ENCODE measurements around the gene CLASP1. TPM values are rescaled to one million over a fixed set of nuclear protein-coding genes. Genes with fewer than 3 reads are reported as not detected.

Gene CLASP1
- total RNA-seq, 4 donors from 2014 or later, result 43.0 to 53.9 (median 51.3) TPM

DNA sequence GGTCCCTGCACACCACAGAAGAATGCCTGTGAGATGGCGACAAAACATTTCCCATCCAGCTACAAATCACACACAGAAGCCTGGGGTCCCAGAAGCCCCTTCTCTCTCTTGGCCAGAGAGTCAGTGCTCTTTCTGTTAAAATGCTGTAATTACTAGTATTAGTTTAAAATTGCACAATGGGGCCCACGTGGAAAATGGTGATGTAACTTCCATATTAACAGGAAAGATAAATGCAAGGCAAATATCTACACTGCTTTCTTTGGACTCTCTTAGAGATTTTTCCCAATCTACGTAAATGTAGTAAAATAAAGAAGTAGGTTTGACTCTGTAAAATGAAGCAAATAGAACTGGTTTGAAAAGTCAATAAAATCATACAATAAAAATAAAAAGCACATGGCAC, 250.4 kb downstream of the CLASP1 start:
- Histone ChIP-seq H3K36me3 (peaks cover 0 to 39% (median 17%) of the 10 kb centered on the region in 4 donors), H3K27ac (no peak overlapping the region), H3K27me3 (no peaks in the 10 kb centered on the region), H3K4me1 (no peaks in the 10 kb centered on the region), H3K9me3 (no peaks in the 10 kb centered on the region), H3K4me3 (no peak overlapping the region)
- in situ Hi-C loops (cut with MboI; ENCODE audit: low pct_ligation_motif_present in 1 of 4, low pct_unique_long_range_greater_than_20kb in 1 of 4, low sequenced_read_pairs in 3 of 4), result loop anchor here in 3 of 4 donors (10.0 to 25.0 kb wide), 2 partner anchors 313 to 316 kb away; no protein-coding TSS in a partner anchor
- TF ChIP-seq, protein P1, sequence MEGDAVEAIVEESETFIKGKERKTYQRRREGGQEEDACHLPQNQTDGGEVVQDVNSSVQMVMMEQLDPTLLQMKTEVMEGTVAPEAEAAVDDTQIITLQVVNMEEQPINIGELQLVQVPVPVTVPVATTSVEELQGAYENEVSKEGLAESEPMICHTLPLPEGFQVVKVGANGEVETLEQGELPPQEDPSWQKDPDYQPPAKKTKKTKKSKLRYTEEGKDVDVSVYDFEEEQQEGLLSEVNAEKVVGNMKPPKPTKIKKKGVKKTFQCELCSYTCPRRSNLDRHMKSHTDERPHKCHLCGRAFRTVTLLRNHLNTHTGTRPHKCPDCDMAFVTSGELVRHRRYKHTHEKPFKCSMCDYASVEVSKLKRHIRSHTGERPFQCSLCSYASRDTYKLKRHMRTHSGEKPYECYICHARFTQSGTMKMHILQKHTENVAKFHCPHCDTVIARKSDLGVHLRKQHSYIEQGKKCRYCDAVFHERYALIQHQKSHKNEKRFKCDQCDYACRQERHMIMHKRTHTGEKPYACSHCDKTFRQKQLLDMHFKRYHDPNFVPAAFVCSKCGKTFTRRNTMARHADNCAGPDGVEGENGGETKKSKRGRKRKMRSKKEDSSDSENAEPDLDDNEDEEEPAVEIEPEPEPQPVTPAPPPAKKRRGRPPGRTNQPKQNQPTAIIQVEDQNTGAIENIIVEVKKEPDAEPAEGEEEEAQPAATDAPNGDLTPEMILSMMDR (IDR thresholded peaks at IDR 0.05), result no peak
- TF ChIP-seq EP300 (IDR thresholded peaks at IDR 0.05; ENCODE audit: low read depth) (no peak), POLR2AphosphoS5 (IDR thresholded peaks at IDR 0.05) (no peak), POLR2A (IDR thresholded peaks at IDR 0.05) (no peak)
- DNase-seq, result no peak
- intact Hi-C loops (cut with DNase I; ENCODE audit: low total_unique reads), result no loop called here
- WGBS, 2 donors (ENCODE audit: low coverage in 1 of 2), result 73 to 92% methylated on average over 2 to 3 of the region's 3 CpGs

GRCh38 chr2:121390082-121390692, 259.1 kb downstream of the CLASP1 start:
- Histone ChIP-seq H3K9me3 (no peaks in the 10 kb centered on the region), H3K4me1 (no peaks in the 10 kb centered on the region), H3K27ac (no peak overlapping the region), H3K36me3 (peaks cover 0 to 33% (median 13%) of the 10 kb centered on the region in 4 donors), H3K27me3 (no peaks in the 10 kb centered on the region), H3K4me3 (no peak overlapping the region)
- intact Hi-C loops (cut with DNase I; ENCODE audit: low total_unique reads), result no loop called here
- DNase-seq, result no peak
- WGBS, 2 donors (ENCODE audit: low coverage in 1 of 2), result 92 to 96% methylated on average over 5 of the region's 5 CpGs
- TF ChIP-seq POLR2AphosphoS5 (IDR thresholded peaks at IDR 0.05) (no peak), POLR2A (IDR thresholded peaks at IDR 0.05) (no peak), EP300 (IDR thresholded peaks at IDR 0.05; ENCODE audit: low read depth) (no peak)
- TF ChIP-seq, protein P1 (IDR thresholded peaks at IDR 0.05), result no peak
- in situ Hi-C loops (cut with MboI; ENCODE audit: low pct_ligation_motif_present in 1 of 4, low pct_unique_long_range_greater_than_20kb in 1 of 4, low sequenced_read_pairs in 3 of 4), result loop anchor here in 3 of 4 donors (10.0 to 25.0 kb wide), 2 partner anchors 322 to 325 kb away; no protein-coding TSS in a partner anchor

- in situ Hi-C loops (cut with MboI; ENCODE audit: low pct_ligation_motif_present in 1 of 4, low pct_unique_long_range_greater_than_20kb in 1 of 4, low sequenced_read_pairs in 3 of 4), result loop anchor here in 1 of 4 donors (25.0 kb wide), 1 partner anchor 324 kb away; no protein-coding TSS in a partner anchor
- WGBS, 2 donors (ENCODE audit: low coverage in 1 of 2), result 90 to 91% methylated on average over 5 of the region's 5 CpGs
- Histone ChIP-seq H3K36me3 (peaks cover 0 to 35% (median 16%) of the 10 kb centered on the region in 4 donors), H3K4me1 (no peaks in the 10 kb centered on the region), H3K9me3 (no peaks in the 10 kb centered on the region), H3K27ac (no peak overlapping the region), H3K4me3 (no peak overlapping the region), H3K27me3 (no peaks in the 10 kb centered on the region)
- DNase-seq, result no peak
- intact Hi-C loops (cut with DNase I; ENCODE audit: low total_unique reads), result no loop called here
- TF ChIP-seq POLR2AphosphoS5 (IDR thresholded peaks at IDR 0.05), result no peak
- TF ChIP-seq POLR2A (IDR thresholded peaks at IDR 0.05), result no peak
- TF ChIP-seq EP300 (IDR thresholded peaks at IDR 0.05; ENCODE audit: low read depth), result no peak
- TF ChIP-seq, protein P1 (IDR thresholded peaks at IDR 0.05), result no peak
These were observed 260.9 kb downstream of the CLASP1 start for GRCh38 chr2:121388371-121388770.

DNA sequence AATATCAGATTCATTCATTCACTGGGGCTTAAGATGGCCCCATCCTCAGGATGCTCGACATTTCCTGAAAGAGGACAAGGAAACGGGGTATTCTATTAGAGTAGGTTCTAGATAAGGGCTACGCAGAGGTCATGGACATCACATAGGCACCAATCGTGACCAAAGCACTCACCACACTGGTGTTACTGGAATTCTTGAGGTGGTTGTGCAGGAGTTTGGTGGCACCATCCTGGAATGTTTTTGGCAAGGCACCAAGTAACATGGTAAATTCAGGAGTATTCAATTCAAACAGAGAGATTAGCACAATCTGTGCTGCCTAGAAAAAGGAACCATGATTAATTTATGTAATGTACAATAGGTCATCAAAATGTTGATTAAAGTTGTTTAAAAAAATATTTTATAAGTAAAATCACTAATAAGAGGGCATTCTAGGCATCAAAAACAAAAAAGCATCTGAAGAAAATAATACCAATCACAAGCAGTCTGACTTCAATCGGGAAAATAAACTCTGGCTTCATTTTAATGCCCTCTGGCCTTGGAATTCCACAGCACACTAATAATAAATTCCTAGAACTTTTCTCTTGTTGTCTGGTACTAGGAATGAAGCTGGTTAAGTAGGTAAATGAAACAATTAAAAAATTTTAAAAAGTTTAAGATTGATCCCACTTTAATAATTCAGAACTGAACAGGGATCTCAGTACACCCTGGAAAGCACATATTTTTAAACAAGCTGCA, 261.5 kb downstream of the CLASP1 start:
- intact Hi-C loops (cut with DNase I; ENCODE audit: low total_unique reads), result no loop called here
- DNase-seq, result no peak
- Histone ChIP-seq H3K9me3 (no peaks in the 10 kb centered on the region), H3K27ac (no peak overlapping the region), H3K27me3 (no peaks in the 10 kb centered on the region), H3K36me3 (peaks cover 0 to 40% (median 16%) of the 10 kb centered on the region in 4 donors), H3K4me1 (no peaks in the 10 kb centered on the region), H3K4me3 (no peak overlapping the region)
- WGBS, 2 donors (ENCODE audit: low coverage in 1 of 2), result 94 to 98% methylated on average over 4 to 5 of the region's 5 CpGs
- in situ Hi-C loops (cut with MboI; ENCODE audit: low pct_ligation_motif_present in 1 of 4, low pct_unique_long_range_greater_than_20kb in 1 of 4, low sequenced_read_pairs in 3 of 4), result loop anchor here in 1 of 4 donors (25.0 kb wide), 1 partner anchor 325 kb away; no protein-coding TSS in a partner anchor
- TF ChIP-seq, protein P1 (IDR thresholded peaks at IDR 0.05), result no peak
- TF ChIP-seq POLR2A (IDR thresholded peaks at IDR 0.05), result no peak
- no peak for TF ChIP-seq EP300 (IDR thresholded peaks at IDR 0.05; ENCODE audit: low read depth)
- TF ChIP-seq POLR2AphosphoS5 (IDR thresholded peaks at IDR 0.05), result no peak
